ENCODE data around the gene TACC3.

The TACC3 gene

DNA sequence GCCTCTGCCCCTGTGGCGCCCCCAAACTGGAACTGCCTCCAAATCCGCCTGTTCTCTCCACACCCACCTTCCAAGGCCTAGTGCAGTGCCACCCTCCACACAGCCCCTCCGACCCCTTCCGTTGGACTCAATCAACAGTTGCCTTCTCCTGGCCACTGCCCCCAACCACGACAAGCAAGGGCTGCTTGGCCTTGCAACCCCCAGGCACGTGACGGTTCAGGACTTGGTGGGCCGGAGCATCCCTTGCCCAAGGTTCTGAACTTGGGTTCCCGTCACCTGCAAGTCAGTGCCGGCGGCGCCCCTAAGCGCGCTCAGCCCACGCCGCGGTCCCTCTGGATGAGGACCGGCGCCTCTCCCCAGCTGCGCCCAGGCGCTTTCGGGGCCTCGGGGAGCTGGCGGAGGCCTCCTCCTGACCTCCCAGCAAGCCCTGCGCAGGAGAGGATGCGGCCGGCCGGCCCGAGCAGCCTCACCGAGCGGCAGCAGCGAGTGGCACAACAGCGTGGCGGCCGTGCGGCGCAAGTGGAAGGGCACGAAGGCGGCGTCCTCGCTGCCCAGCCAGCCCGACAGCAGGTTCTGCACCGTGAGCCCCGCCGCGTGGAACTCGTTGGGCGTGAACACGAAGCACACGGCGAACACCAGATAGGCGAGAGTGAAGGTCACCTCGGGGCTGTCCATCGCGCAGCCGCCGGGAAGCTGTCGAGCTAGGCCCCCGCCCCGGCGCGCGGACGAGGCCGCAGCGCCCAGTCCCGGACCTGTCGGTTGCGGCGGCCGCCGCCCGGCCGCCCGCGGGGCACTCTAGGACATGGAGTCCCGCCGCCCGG, 948 bp upstream of the TACC3 start:
- peak; percentile 46 for DNase-seq
- in situ Hi-C loops (cut with MboI; ENCODE audit: low pct_unique_long_range_greater_than_20kb, low sequenced_read_pairs) = no loop called here

GRCh38 chr4:1721666-1722550, 587 bp downstream of the TACC3 start:
- in situ Hi-C loops (cut with MboI; ENCODE audit: low pct_unique_long_range_greater_than_20kb, low sequenced_read_pairs) = no loop called here
- DNase-seq = peak; percentile 31

GRCh38 chr4:1722551-1723118, 1.3 kb downstream of the TACC3 start:
- in situ Hi-C loops (cut with MboI; ENCODE audit: low pct_unique_long_range_greater_than_20kb, low sequenced_read_pairs) = no loop called here
- DNase-seq = no peak

- DNase-seq = peak; percentile 90
- in situ Hi-C loops (cut with MboI; ENCODE audit: low pct_unique_long_range_greater_than_20kb, low sequenced_read_pairs) = no loop called here
Observed at GRCh38 chr4:1723131-1723801, 1.9 kb downstream of the TACC3 start.

- in situ Hi-C loops (cut with MboI; ENCODE audit: low pct_unique_long_range_greater_than_20kb, low sequenced_read_pairs) = no loop called here
- no peak for DNase-seq
Observed at GRCh38 chr4:1725521-1725920, 4.2 kb downstream of the TACC3 start.

DNA sequence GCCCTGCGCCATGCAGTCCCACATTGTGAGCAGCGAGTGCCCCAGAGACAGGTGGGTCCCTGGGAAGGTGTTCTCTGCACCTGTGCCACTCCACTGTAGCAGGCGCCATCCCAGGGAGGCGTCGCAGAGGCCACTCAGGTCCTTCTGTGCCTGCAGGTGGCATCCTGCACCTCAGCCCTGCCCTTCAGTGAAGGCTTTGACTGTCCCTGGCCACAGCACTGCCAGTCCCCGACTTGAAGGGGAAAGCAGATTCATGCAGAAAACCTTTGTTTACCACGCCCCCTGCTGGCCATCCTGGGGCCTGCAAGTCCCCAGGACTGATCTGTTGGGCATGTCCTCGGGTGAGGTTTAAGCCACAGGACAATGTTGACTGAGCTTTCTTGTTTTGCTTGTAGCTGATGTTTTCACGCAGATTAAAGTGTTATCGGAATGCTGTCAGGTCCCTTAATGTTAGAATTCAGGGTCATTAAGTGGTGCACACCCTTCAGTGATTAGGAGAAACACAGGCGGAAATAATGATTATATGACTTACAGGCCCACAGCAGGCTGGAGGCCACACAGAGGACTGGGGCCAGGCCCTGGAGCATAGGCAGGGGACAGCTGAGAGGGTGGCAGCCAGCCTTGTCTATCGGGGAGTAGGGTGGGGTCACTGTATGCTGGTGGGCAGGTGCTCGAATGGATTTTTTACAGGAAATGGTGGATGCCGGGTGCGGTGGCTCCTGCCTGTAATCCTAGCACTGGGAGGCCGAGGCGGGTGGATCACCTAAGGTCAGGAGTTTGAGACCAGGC, 5.0 kb downstream of the TACC3 start:
- in situ Hi-C loops (cut with MboI; ENCODE audit: low pct_unique_long_range_greater_than_20kb, low sequenced_read_pairs) = no loop called here
- DNase-seq = peak; percentile 94

- in situ Hi-C loops (cut with MboI; ENCODE audit: low pct_unique_long_range_greater_than_20kb, low sequenced_read_pairs) = no loop called here
- DNase-seq = peak; percentile 86
Observed at GRCh38 chr4:1727117-1728031, 6.1 kb downstream of the TACC3 start.

- no peak for DNase-seq
- in situ Hi-C loops (cut with MboI; ENCODE audit: low pct_unique_long_range_greater_than_20kb, low sequenced_read_pairs) = no loop called here
Observed at GRCh38 chr4:1728061-1728980, 7.0 kb downstream of the TACC3 start.

- no peak for DNase-seq
- in situ Hi-C loops (cut with MboI; ENCODE audit: low pct_unique_long_range_greater_than_20kb, low sequenced_read_pairs) = no loop called here
Observed at GRCh38 chr4:1730532-1731135, 9.3 kb downstream of the TACC3 start.

- in situ Hi-C loops (cut with MboI; ENCODE audit: low pct_unique_long_range_greater_than_20kb, low sequenced_read_pairs) = no loop called here
Observed at GRCh38 chr4:1731180-1731579, 9.9 kb downstream of the TACC3 start.

DNA sequence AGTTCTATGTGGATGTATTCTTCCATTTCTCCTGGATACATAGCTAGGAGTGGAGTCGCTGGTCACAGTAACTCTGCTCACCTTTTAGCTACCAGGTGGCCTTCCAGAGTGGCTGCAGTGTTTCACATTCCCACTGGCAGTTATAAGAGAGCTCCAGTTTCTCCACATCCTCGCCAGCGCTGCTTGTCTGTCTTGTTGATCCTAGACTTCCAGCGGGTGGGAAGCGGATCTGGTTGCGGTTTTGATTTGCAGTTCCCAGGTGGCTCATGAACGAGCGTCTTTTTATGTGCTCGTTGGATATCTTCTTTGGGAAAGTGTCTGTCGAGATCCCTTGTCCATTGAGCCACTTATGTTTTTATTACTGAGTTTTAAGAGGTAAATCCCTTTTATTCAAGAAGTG, 11.6 kb downstream of the TACC3 start:
- DNase-seq = no peak
- in situ Hi-C loops (cut with MboI; ENCODE audit: low pct_unique_long_range_greater_than_20kb, low sequenced_read_pairs) = no loop called here

More at GRCh38 chr4:1731180-1731579, 9.9 kb downstream of the TACC3 start:
- no peak for DNase-seq

- in situ Hi-C loops (cut with MboI; ENCODE audit: low pct_unique_long_range_greater_than_20kb, low sequenced_read_pairs) = no loop called here
- DNase-seq = no peak
Observed at GRCh38 chr4:1735215-1735614, 13.9 kb downstream of the TACC3 start.

GRCh38 chr4:1736812-1737211, 15.5 kb downstream of the TACC3 start:
- DNase-seq = no peak
- in situ Hi-C loops (cut with MboI; ENCODE audit: low pct_unique_long_range_greater_than_20kb, low sequenced_read_pairs) = no loop called here

DNA sequence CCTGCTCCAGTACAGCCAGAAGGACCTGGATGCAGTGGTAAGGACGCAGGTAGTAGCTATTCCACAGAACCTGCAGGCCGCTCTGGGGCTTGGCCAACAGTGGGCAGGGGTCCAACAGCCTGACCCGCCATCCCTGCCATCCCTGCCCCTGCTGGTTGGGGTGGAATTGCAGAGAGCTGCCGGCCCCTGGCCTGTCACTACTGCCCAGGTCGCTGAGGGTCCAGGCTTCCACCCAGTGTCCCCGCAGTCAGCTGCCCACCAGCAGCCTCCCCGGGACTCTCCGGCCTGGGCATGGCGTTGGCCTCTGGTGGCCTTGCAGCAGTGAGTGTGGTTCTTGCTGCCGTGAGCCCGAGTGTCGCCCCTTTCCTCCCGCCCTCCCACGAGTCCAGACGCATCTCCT, 16.3 kb downstream of the TACC3 start:
- in situ Hi-C loops (cut with MboI; ENCODE audit: low pct_unique_long_range_greater_than_20kb, low sequenced_read_pairs) = no loop called here
- no peak for DNase-seq

- no peak for DNase-seq
- in situ Hi-C loops (cut with MboI; ENCODE audit: low pct_unique_long_range_greater_than_20kb, low sequenced_read_pairs) = no loop called here
Observed at GRCh38 chr4:1738410-1738809, 17.1 kb downstream of the TACC3 start.

- in situ Hi-C loops (cut with MboI; ENCODE audit: low pct_unique_long_range_greater_than_20kb, low sequenced_read_pairs) = no loop called here
Observed at GRCh38 chr4:1739358-1739757, 18.0 kb downstream of the TACC3 start.

More at GRCh38 chr4:1739358-1739757, 18.0 kb downstream of the TACC3 start:
- no peak for DNase-seq
